Transverse colon (tissue), 4 donors: ENCODE results near the gene WFIKKN2. TPM values are rescaled to one million over a fixed set of nuclear protein-coding genes. Genes with fewer than 3 reads are reported as not detected.

Source experiments
- DNase-seq: peaks from one replicate; pipeline ENCODE4 v3.0.0-alpha.2; 2019
- H3K27ac ChIP-seq, 4 donors: fragments of 200-600 bp; sonication (generic); 2 replicates each; pipeline ENCODE4 v1.5.1; 2016 to 2018; ENCODE audit warnings: inconsistent platforms in 4 of 4
- H3K27me3 ChIP-seq: fragments of 200-600 bp; sonication (generic); 2 replicates; pipeline ENCODE4 v1.5.1; 2017; ENCODE audit warnings: inconsistent platforms
- H3K36me3 ChIP-seq, 4 donors: fragments of 200-600 bp; sonication (generic); 2 replicates each; pipeline ENCODE4 v1.5.1; 2017 to 2019; ENCODE audit warnings: inconsistent platforms in 4 of 4
- H3K4me1 ChIP-seq, 4 donors: fragments of 200-600 bp; sonication (generic); 2 replicates each; pipeline ENCODE4 v1.5.1; 2017 to 2020; ENCODE audit warnings: inconsistent platforms in 4 of 4
- H3K4me3 ChIP-seq, 4 donors: fragments of 200-600 bp; sonication (generic); 1 replicate in 1 of 4; 2 replicates in 3 of 4; pipeline versions ENCODE4 v1.5.1 to v1.6.1; 2017 to 2019; ENCODE audit warnings: inconsistent platforms in 4 of 4
- H3K9me3 ChIP-seq, 2 donors: fragments of 200-600 bp; sonication (generic); 2 replicates each; pipeline ENCODE4 v1.5.1; 2017 to 2019; ENCODE audit warnings: inconsistent platforms in 2 of 2
- EP300 ChIP-seq: sonication (generic); formaldehyde crosslinking; IDR thresholded peaks from one replicate; pipeline ENCODE4 v1.6.1; 2017; ENCODE audit warnings: antibody characterized with exemption, low read depth
- POLR2A ChIP-seq: fragments of 450-650 bp; IDR thresholded peaks from one replicate; pipeline ENCODE4 v1.6.1; 2016; ENCODE audit warnings: antibody characterized with exemption, mild to moderate bottlenecking, moderate library complexity
- POLR2AphosphoS5 ChIP-seq, 3 donors: sonication (generic); formaldehyde crosslinking; IDR thresholded peaks; one replicate each; pipeline ENCODE4 v1.6.1; 2016; ENCODE audit warnings: antibody characterized with exemption in 3 of 3
- WGBS, 2 donors: methylation state at CpG; one replicate each; pipeline ENCODE4 v1.1.5; 2018; ENCODE audit warnings: low coverage in 1 of 2; 5-methylcytosine and 5-hydroxymethylcytosine counted together
- in situ Hi-C, 4 donors: fragments of 200-750 bp; cut with MboI; loops; one replicate each; pipeline versions ENCODE4 v1.15.0 to v1.15.1; 2017; ENCODE audit warnings: low sequenced_read_pairs in 3 of 4, low pct_ligation_motif_present in 1 of 4, low pct_unique_long_range_greater_than_20kb in 1 of 4
- intact Hi-C: fragments of 100-400 bp; cut with DNase I; formaldehyde crosslinking; loops from one replicate; pipeline ENCODE4 v1.15.1; 2023; ENCODE audit warnings: low total_unique reads
- total RNA-seq, 4 donors: library from RNA; depleted of rRNA; stranded (reverse); fragments of >200 nt; gene quantifications; one replicate each; pipeline ENCODE4 v1.1.0, GENCODE V29; 2016
- TF ChIP-seq, protein P1 (sequence below), 5 experiments: fragments of 200-600 bp in 3 of 5; fragments of 450-650 bp in 2 of 5; sonication (generic) in 3 of 5; IDR thresholded peaks; 1 replicate in 2 of 5; 2 replicates in 3 of 5; pipeline ENCODE4 v1.5.1; 2016 to 2017; ENCODE audit warnings: antibody characterized with exemption in 5 of 5, inconsistent platforms in 3 of 5, mild to moderate bottlenecking in 2 of 5, moderate library complexity in 1 of 5

WFIKKN2 gene
- total RNA-seq, 4 donors from 2014 or later = not detected

- 60 to 69% methylated on average over 7 of the region's 7 CpGs for WGBS, 2 donors
- no peak overlapping the region for H3K4me3 ChIP-seq
- H3K27ac ChIP-seq = no peak overlapping the region
- H3K27me3 ChIP-seq = no peaks in the 10 kb centered on the region
- in situ Hi-C loops (no loop called here), intact Hi-C loops (no loop called here)
- no peak for DNase-seq
- peaks cover 0 to 5% (median 0%) of the 10 kb centered on the region in 4 donors for H3K4me1 ChIP-seq
- no peaks in the 10 kb centered on the region for H3K36me3 ChIP-seq
- TF ChIP-seq, protein P1, sequence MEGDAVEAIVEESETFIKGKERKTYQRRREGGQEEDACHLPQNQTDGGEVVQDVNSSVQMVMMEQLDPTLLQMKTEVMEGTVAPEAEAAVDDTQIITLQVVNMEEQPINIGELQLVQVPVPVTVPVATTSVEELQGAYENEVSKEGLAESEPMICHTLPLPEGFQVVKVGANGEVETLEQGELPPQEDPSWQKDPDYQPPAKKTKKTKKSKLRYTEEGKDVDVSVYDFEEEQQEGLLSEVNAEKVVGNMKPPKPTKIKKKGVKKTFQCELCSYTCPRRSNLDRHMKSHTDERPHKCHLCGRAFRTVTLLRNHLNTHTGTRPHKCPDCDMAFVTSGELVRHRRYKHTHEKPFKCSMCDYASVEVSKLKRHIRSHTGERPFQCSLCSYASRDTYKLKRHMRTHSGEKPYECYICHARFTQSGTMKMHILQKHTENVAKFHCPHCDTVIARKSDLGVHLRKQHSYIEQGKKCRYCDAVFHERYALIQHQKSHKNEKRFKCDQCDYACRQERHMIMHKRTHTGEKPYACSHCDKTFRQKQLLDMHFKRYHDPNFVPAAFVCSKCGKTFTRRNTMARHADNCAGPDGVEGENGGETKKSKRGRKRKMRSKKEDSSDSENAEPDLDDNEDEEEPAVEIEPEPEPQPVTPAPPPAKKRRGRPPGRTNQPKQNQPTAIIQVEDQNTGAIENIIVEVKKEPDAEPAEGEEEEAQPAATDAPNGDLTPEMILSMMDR (IDR thresholded peaks at IDR 0.05) = no peak
- TF ChIP-seq POLR2AphosphoS5 (IDR thresholded peaks at IDR 0.05) (no peak), POLR2A (no peak), EP300 (no peak)
- H3K9me3 ChIP-seq = no peaks in the 10 kb centered on the region
These were observed 17.5 kb upstream of the WFIKKN2 start for GRCh38 chr17:50817838-50818237.

GRCh38 chr17:50818261-50818660 is 17.1 kb upstream of the WFIKKN2 start:
- DNase-seq = no peak
- Histone ChIP-seq H3K27ac (no peak overlapping the region), H3K4me3 (no peak overlapping the region), H3K9me3 (no peaks in the 10 kb centered on the region), H3K27me3 (no peaks in the 10 kb centered on the region), H3K36me3 (no peaks in the 10 kb centered on the region), H3K4me1 (peaks cover 0 to 5% (median 0%) of the 10 kb centered on the region in 4 donors)
- TF ChIP-seq, protein P1 (IDR thresholded peaks at IDR 0.05) = no peak
- TF ChIP-seq EP300 = no peak
- no peak for TF ChIP-seq POLR2A
- TF ChIP-seq POLR2AphosphoS5 (IDR thresholded peaks at IDR 0.05) = no peak
- WGBS, 2 donors = 84 to 92% methylated on average over 4 of the region's 4 CpGs
- in situ Hi-C loops (no loop called here), intact Hi-C loops (no loop called here)

GRCh38 chr17:50818921-50819657 is 16.3 kb upstream of the WFIKKN2 start:
- WGBS, 2 donors = 33 to 61% methylated on average over 3 to 6 of the region's 6 CpGs
- in situ Hi-C loops = no loop called here

DNA sequence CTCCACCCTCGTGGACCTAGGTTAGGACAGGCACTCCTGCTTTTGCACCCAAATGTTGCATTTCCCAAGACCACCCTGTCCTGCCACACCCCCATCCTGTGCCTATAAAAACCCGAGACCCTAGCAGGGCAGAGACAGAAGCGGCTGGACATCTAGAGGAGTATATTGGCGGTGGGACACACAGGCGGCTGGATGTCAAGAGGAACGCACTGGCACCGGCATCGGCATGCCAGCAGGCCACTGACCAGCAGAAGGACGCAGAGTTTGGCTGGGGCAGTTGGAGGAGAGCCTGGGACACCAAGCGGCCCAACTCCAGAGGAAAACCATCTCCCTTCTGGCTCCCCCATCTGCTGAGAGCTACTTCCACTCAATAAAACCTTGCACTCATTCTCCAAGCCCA is 14.7 kb upstream of the WFIKKN2 start:
- H3K4me3 ChIP-seq = no peak overlapping the region
- TF ChIP-seq, protein P1 (IDR thresholded peaks at IDR 0.05) = no peak
- TF ChIP-seq POLR2A = no peak
- TF ChIP-seq POLR2AphosphoS5 (IDR thresholded peaks at IDR 0.05) = no peak
- TF ChIP-seq EP300 = no peak
- peaks cover 0 to 5% (median 0%) of the 10 kb centered on the region in 4 donors for H3K4me1 ChIP-seq
- intact Hi-C loops (no loop called here), in situ Hi-C loops (no loop called here)
- no peaks in the 10 kb centered on the region for H3K9me3 ChIP-seq
- no peaks in the 10 kb centered on the region for H3K36me3 ChIP-seq
- no peak overlapping the region for H3K27ac ChIP-seq
- WGBS, 2 donors = 77% methylated on average over 10 of the region's 10 CpGs; no CpG with 5 or more reads in 1 of the 2 donors
- no peak for DNase-seq
- H3K27me3 ChIP-seq = no peaks in the 10 kb centered on the region

More at GRCh38 chr17:50818921-50819657, 16.3 kb upstream of the WFIKKN2 start:
- intact Hi-C loops = no loop called here
- no peak for DNase-seq
- Histone ChIP-seq H3K27me3 (no peaks in the 10 kb centered on the region), H3K27ac (no peak overlapping the region), H3K9me3 (no peaks in the 10 kb centered on the region), H3K4me3 (no peak overlapping the region), H3K4me1 (peaks cover 0 to 5% (median 0%) of the 10 kb centered on the region in 4 donors), H3K36me3 (no peaks in the 10 kb centered on the region)
- TF ChIP-seq, protein P1 (IDR thresholded peaks at IDR 0.05) = no peak
- TF ChIP-seq POLR2AphosphoS5 (IDR thresholded peaks at IDR 0.05) (no peak), POLR2A (no peak), EP300 (no peak)
